Keratinocyte (primary cell): Measurements from ENCODE around the gene CXXC5. TPM values are rescaled to one million over a fixed set of nuclear protein-coding genes. Genes with fewer than 3 reads are reported as not detected.

ENCODE experiments used
- DNase-seq: peaks from one replicate; pipeline ENCODE4 v3.0.0-alpha.2; 2011; ENCODE audit warnings: low read depth, missing footprints, low spot score
- FAIRE-seq: peaks from 2 replicates; lab custom pipeline; 2011; peaks lifted over from hg19 to GRCh38; lab: Jason Lieb, UNC
- H2AFZ ChIP-seq: 2 replicates; pipeline ENCODE4 v1.6.0; 2012; ENCODE audit warnings: low read length, control low read depth, inconsistent platforms; ENCODE audit not compliant: control insufficient read depth
- H3K27ac ChIP-seq: 2 replicates; pipeline ENCODE4 v1.5.1; 2011; ENCODE audit warnings: low read length; ENCODE audit not compliant: control insufficient read depth, insufficient read depth
- H3K27me3 ChIP-seq: 3 replicates; pipeline ENCODE4 v1.6.0; 2011; ENCODE audit warnings: low read length; ENCODE audit not compliant: control insufficient read depth, insufficient read depth; ENCODE audit errors: extremely low read depth
- H3K36me3 ChIP-seq, 2 experiments: 2 replicates in 1 of 2; 3 replicates in 1 of 2; pipeline ENCODE4 v1.5.1; 2011; ENCODE audit warnings: low read length in 2 of 2, mild to moderate bottlenecking in 1 of 2; ENCODE audit not compliant: control insufficient read depth in 2 of 2, insufficient read depth in 2 of 2; ENCODE audit errors: extremely low read depth in 1 of 2
- H3K4me1 ChIP-seq: 3 replicates; pipeline ENCODE4 v1.5.1; 2011; ENCODE audit warnings: low read length; ENCODE audit not compliant: control insufficient read depth, insufficient read depth; ENCODE audit errors: extremely low read depth
- H3K4me2 ChIP-seq: 3 replicates; pipeline ENCODE4 v1.6.0; 2011; ENCODE audit warnings: low read depth, low read length; ENCODE audit not compliant: control insufficient read depth, insufficient read depth; ENCODE audit errors: extremely low read depth
- H3K4me3 ChIP-seq, 3 experiments: fragments of 200-600 bp in 1 of 3; sonication (generic) in 1 of 3; 2 replicates in 2 of 3; 3 replicates in 1 of 3; pipeline ENCODE4 v1.5.1; 2011 to 2016; ENCODE audit warnings: low read length in 3 of 3, mild to moderate bottlenecking in 3 of 3, control low read depth in 2 of 3, inconsistent platforms in 1 of 3, low read depth in 1 of 3, mixed read lengths in 1 of 3, mixed run types in 1 of 3, moderate library complexity in 1 of 3; ENCODE audit not compliant: control insufficient read depth in 2 of 3, insufficient read depth in 2 of 3; ENCODE audit errors: extremely low read depth in 1 of 3
- H3K79me2 ChIP-seq: 2 replicates; pipeline ENCODE4 v1.6.0; 2012; ENCODE audit warnings: low read length; ENCODE audit not compliant: control insufficient read depth, insufficient read depth
- H3K9ac ChIP-seq: 3 replicates; pipeline ENCODE4 v1.6.0; 2011; ENCODE audit warnings: low read length; ENCODE audit not compliant: control insufficient read depth, insufficient read depth; ENCODE audit errors: extremely low read depth
- H3K9me1 ChIP-seq: 3 replicates; pipeline ENCODE4 v1.6.0; 2011; ENCODE audit warnings: low read length; ENCODE audit not compliant: control insufficient read depth, insufficient read depth; ENCODE audit errors: extremely low read depth
- H3K9me3 ChIP-seq: 2 replicates; pipeline ENCODE4 v1.5.1; 2012; ENCODE audit warnings: low read depth, low read length; ENCODE audit not compliant: control insufficient read depth
- H4K20me1 ChIP-seq: 3 replicates; pipeline ENCODE4 v1.6.0; 2011; ENCODE audit warnings: low read length; ENCODE audit not compliant: control insufficient read depth, insufficient read depth; ENCODE audit errors: extremely low read depth
- EZH2 ChIP-seq: IDR thresholded peaks from one replicate; pipeline ENCODE4 v1.6.1; 2012; ENCODE audit warnings: inconsistent platforms, mild to moderate bottlenecking, low read length, moderate library complexity
- dilution Hi-C: fragments of 300-500 bp; cut with MboI; formaldehyde crosslinking; loops from one replicate; pipeline ENCODE4 v1.7.0; 2020; ENCODE audit warnings: low sequenced_read_pairs; ENCODE audit not compliant: extremely low pct_ligation_motif_present
- polyA plus RNA-seq, 5 experiments: library from polyadenylated mRNA; depleted of rRNA in 3 of 5; stranded (reverse) in 3 of 5; stranded (forward) in 1 of 5; unstranded in 1 of 5; fragments of >200 nt; gene quantifications; 1 replicate in 1 of 5; 2 replicates in 3 of 5; 3 replicates in 1 of 5; pipeline versions ENCODE4 v1.2.1 to v1.2.3, GENCODE V29; 2011 to 2012; ENCODE audit warnings: missing spikeins in 2 of 5, low read depth in 1 of 5, low replicate concordance in 1 of 5
- TF ChIP-seq, protein P1 (sequence below), 3 experiments: IDR thresholded peaks in 1 of 3; conservative IDR thresholded peaks in 1 of 3; optimal IDR thresholded peaks in 1 of 3; 2 replicates in 2 of 3; 3 replicates in 1 of 3; pipeline versions ENCODE3 to v1.5.1; 2011; ENCODE audit warnings: low read length in 3 of 3, mild to moderate bottlenecking in 3 of 3, moderate library complexity in 2 of 3, control low read depth in 1 of 3, inconsistent platforms in 1 of 3; ENCODE audit not compliant: insufficient read depth in 2 of 3; ENCODE audit errors: extremely low read depth in 1 of 3

Gene CXXC5
- polyA plus RNA-seq, 1 donor (not counting 4 experiments of a cell fraction or from before 2014, with no cell fraction given), result 1.0 TPM

DNA sequence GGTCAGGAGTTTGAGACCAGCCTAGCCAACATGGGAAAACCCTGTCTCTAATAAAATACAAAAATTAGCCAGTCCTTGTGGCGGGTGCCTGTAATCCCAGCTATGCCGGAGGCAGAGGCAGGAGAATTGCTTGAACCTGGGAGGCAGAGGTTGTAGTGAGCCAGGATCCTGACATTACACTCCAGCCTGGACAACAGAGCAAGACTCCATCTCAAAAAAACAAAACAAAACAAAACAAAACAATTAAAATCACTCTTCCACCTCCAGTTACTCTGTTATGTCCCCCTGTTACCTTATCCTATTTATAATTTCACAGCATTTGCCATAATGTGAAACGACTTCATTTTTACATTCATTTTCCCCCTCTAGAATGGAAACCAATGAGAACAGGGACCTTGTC lies 54.4 kb downstream of the CXXC5 start:
- Histone ChIP-seq H3K27me3 (peaks cover 19% of the 10 kb centered on the region), H3K9me3 (no peaks in the 10 kb centered on the region), H2AFZ (no peak overlapping the region), H3K79me2 (no peaks in the 10 kb centered on the region), H3K4me2 (no peak overlapping the region), H3K36me3 (no peaks in the 10 kb centered on the region), H3K9ac (no peak overlapping the region), H3K4me1 (peaks cover 3% of the 10 kb centered on the region), H3K27ac (no peak overlapping the region), H4K20me1 (no peaks in the 10 kb centered on the region), H3K4me3 (no peak overlapping the region), H3K9me1 (no peaks in the 10 kb centered on the region)
- dilution Hi-C loops, result no loop called here
- no peak for FAIRE-seq
- TF ChIP-seq, protein P1, sequence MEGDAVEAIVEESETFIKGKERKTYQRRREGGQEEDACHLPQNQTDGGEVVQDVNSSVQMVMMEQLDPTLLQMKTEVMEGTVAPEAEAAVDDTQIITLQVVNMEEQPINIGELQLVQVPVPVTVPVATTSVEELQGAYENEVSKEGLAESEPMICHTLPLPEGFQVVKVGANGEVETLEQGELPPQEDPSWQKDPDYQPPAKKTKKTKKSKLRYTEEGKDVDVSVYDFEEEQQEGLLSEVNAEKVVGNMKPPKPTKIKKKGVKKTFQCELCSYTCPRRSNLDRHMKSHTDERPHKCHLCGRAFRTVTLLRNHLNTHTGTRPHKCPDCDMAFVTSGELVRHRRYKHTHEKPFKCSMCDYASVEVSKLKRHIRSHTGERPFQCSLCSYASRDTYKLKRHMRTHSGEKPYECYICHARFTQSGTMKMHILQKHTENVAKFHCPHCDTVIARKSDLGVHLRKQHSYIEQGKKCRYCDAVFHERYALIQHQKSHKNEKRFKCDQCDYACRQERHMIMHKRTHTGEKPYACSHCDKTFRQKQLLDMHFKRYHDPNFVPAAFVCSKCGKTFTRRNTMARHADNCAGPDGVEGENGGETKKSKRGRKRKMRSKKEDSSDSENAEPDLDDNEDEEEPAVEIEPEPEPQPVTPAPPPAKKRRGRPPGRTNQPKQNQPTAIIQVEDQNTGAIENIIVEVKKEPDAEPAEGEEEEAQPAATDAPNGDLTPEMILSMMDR (optimal IDR thresholded peaks at IDR 0.05 in 1 of 3, IDR thresholded peaks at IDR 0.05 in 1 of 3, conservative IDR thresholded peaks at IDR 0.05 in 1 of 3; ENCODE audit: extremely low read depth in 1 of 3, insufficient read depth in 2 of 3, low read length in 3 of 3), result no peak
- no peak for TF ChIP-seq EZH2
- DNase-seq, result no peak

DNA sequence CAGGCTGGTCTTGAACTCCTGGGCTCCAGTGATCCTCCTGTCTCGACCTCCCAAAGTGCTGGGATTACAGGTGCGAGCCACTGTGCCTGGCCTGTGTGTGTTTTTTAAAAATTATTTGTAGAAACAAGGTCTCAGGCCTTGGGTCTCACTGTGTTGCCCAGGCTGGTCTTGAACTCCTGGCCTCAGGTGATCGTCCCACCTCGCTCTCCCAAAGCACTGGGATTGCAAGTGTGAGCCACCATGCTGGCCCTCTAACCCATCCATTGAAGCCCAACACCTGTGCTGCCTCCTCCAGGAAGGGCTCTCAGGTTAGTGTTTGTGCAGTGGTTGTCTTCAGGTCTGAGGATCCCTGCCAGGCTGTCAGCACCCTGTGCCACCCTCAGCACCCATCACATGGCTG lies 56.6 kb downstream of the CXXC5 start:
- DNase-seq (no peak), FAIRE-seq (no peak)
- H3K36me3 ChIP-seq, result no peaks in the 10 kb centered on the region
- no peaks in the 10 kb centered on the region for H3K79me2 ChIP-seq
- no peak overlapping the region for H3K4me2 ChIP-seq
- no peaks in the 10 kb centered on the region for H3K4me1 ChIP-seq
- H3K27ac ChIP-seq, result no peak overlapping the region
- H4K20me1 ChIP-seq, result peaks cover 2% of the 10 kb centered on the region
- no peak overlapping the region for H3K4me3 ChIP-seq
- dilution Hi-C loops, result no loop called here
- no peaks in the 10 kb centered on the region for H3K9me3 ChIP-seq
- no peak overlapping the region for H3K9ac ChIP-seq
- H2AFZ ChIP-seq, result no peak overlapping the region
- no peak for TF ChIP-seq EZH2
- TF ChIP-seq, protein P1 (optimal IDR thresholded peaks at IDR 0.05 in 1 of 3, IDR thresholded peaks at IDR 0.05 in 1 of 3, conservative IDR thresholded peaks at IDR 0.05 in 1 of 3; ENCODE audit: extremely low read depth in 1 of 3, insufficient read depth in 2 of 3, low read length in 3 of 3), result no peak
- H3K9me1 ChIP-seq, result no peaks in the 10 kb centered on the region
- H3K27me3 ChIP-seq, result peaks cover 34% of the 10 kb centered on the region
